ENCODE measurements around the gene HOXB6.

Gene HOXB6

DNA sequence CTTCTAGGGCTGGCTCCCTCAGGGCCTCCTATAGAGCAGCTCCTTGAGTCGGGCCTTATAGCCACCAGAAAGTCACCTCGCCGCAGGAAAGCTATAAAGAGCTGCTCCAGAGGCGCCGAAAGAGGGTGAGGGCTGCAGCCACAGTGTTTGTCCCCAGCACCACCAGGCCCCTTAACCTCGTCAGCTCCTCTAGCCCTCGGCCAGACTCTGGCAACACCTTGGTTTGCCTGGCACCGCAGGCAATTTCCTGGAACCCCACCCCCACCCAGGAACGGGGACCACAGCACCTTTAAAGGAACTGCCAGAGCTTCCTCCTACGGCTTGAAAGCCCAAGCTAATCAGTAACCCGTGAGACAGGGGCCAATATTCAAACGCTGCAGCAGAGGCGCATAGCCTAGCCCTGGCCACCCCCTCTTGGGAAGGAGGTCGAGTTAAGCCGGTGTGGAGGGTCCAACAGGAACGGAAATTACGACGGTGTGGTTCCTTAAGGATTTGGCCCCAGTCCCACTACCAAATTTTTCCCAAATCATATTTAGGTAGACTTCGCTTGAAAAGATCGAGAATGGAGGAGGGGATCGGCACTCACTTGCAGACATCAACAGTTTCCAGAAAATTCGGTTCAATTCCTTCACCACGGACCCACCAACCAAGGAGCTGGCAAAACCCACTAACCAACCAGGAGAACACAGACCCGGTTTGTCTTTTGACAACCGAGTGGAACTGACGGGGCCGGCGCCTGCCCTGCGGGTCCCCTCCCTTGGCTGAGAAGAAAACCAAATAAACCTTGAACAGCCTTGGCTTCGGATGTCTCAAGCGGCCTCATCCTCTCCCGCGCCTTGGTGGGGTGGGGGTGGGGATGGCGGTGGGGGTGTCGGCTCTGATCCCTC lies 3.0 kb downstream of the HOXB6 start:
- WGBS (ENCODE audit: insufficient coverage): 59% methylated on average over 28 of the region's 35 CpGs
- DNase-seq: no peak
- POLR2A ChIA-PET: interaction anchor here (0.6 kb wide), 1 partner anchor 250 kb away, joined by 3 read pairs; no protein-coding TSS in a partner anchor
- peaks cover 0 to 53% (median 25%) of the 10 kb centered on the region in 4 experiments for H3K4me1 ChIP-seq (ENCODE audit: control extremely low read depth in 1 of 4, control insufficient read depth in 4 of 4, insufficient read depth in 4 of 4, low read length in 3 of 4)
- CTCF ChIA-PET: interaction anchor here (0.6 to 2.0 kb wide), 7 partner anchors 8 to 338 kb away, joined by 3 to 7 read pairs (median 3); partner anchors contain the start of gene HOXB7
- peak overlapping the region in 2 of 7 experiments; percentile 20 to 57 for H3K4me3 ChIP-seq (ENCODE audit: control insufficient read depth in 1 of 7, extremely low read depth in 1 of 7, insufficient read depth in 4 of 7, low read depth in 2 of 7, low read length in 6 of 7)
- H3K27ac ChIP-seq (ENCODE audit: insufficient read depth in 1 of 2, low read depth in 1 of 2, low read length in 2 of 2, poor library complexity in 1 of 2, severe bottlenecking in 2 of 2): no peak overlapping the region
- H3K36me3 ChIP-seq (ENCODE audit: control insufficient read depth in 4 of 4, insufficient read depth in 4 of 4, low read length in 3 of 4): no peaks in the 10 kb centered on the region
- H3K27me3 ChIP-seq (replicated peaks in 2 of 5; ENCODE audit: control insufficient read depth in 4 of 5, insufficient read depth in 5 of 5, low read length in 4 of 5): peaks cover 2 to 73% (median 23%) of the 10 kb centered on the region in 5 experiments
- H3K9me3 ChIP-seq (ENCODE audit: control extremely low read depth in 1 of 5, control insufficient read depth in 4 of 5, insufficient read depth in 2 of 5, low read depth in 1 of 5, low read length in 4 of 5): no peaks in the 10 kb centered on the region

DNA sequence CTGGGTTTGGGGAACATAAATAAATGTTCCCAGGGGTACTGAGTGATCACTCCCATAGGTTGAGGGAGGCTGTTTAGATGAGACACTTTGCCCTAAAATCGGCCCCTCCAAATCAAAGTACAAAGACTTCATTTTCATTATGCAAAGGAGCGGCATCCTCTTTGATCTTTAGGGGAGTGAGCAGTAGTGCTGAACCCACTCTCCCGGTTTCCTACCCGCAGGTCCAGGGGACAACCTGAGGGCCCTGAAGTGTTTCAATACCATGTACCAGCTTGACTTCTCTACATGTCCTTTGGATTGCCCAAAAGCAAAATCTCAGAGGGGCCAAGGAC lies 3.6 kb downstream of the HOXB6 start:
- DNase-seq: no peak
- Histone ChIP-seq H3K4me3 (ENCODE audit: control insufficient read depth in 1 of 7, extremely low read depth in 1 of 7, insufficient read depth in 4 of 7, low read depth in 2 of 7, low read length in 6 of 7) (no peak overlapping the region), H3K9me3 (ENCODE audit: control extremely low read depth in 1 of 5, control insufficient read depth in 4 of 5, insufficient read depth in 2 of 5, low read depth in 1 of 5, low read length in 4 of 5) (no peaks in the 10 kb centered on the region), H3K4me1 (ENCODE audit: control extremely low read depth in 1 of 4, control insufficient read depth in 4 of 4, insufficient read depth in 4 of 4, low read length in 3 of 4) (peaks cover 0 to 59% (median 28%) of the 10 kb centered on the region in 4 experiments), H3K27me3 (replicated peaks in 2 of 5; ENCODE audit: control insufficient read depth in 4 of 5, insufficient read depth in 5 of 5, low read length in 4 of 5) (peaks cover 0 to 68% (median 21%) of the 10 kb centered on the region in 5 experiments), H3K36me3 (ENCODE audit: control insufficient read depth in 4 of 4, insufficient read depth in 4 of 4, low read length in 3 of 4) (no peaks in the 10 kb centered on the region), H3K27ac (ENCODE audit: insufficient read depth in 1 of 2, low read depth in 1 of 2, low read length in 2 of 2, poor library complexity in 1 of 2, severe bottlenecking in 2 of 2) (no peak overlapping the region)
- 100% methylated on average over 4 of the region's 4 CpGs for WGBS (ENCODE audit: insufficient coverage)
- CTCF ChIA-PET: interaction anchor here (0.7 to 2.0 kb wide), 6 partner anchors 9 to 338 kb away, joined by 3 to 7 read pairs (median 3); partner anchors contain the start of gene HOXB7
- POLR2A ChIA-PET: no interaction called here

DNA sequence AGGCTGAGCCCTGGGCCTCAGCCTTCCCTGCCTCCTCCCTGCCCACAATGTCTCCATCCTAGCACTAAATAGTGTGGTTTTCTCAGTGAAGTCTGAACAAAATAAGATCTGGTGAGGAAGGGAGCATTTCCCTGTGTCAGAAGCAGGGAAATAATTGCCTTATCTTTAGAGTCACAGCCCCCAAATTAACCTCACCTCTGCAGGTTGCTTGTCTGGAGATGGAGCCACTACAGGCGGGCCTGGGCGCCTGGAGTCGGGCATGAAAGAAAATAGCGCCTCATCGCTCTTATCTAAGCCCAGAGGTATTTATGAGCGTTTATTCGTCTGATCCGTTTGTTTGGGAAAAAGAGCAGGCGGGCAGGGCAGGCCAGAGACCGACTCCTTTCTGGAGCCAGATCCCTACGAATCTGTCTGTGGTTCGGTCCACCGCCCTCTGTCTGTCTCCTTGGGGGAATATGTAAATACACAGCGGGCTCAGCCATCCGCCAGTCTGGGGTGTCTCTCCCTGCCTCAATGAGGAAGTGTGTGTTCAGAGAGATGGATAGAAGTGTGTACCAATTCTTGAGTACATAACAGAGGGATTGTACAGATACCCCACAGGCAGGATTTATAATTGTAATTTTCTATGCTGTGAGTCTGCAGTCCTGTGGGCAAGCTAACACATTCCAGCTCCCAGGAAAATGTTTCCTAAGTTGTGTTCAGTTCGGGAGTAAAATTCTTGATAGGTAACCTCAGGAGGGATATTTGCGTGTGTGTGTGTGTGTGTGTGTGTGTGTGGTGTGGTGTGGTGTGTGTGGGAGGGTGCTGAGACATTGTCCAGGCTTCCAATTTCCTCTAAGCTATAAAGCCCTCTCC lies 4.3 kb downstream of the HOXB6 start:
- Histone ChIP-seq H3K27ac (ENCODE audit: insufficient read depth in 1 of 2, low read depth in 1 of 2, low read length in 2 of 2, poor library complexity in 1 of 2, severe bottlenecking in 2 of 2) (no peak overlapping the region), H3K27me3 (replicated peaks in 2 of 5; ENCODE audit: control insufficient read depth in 4 of 5, insufficient read depth in 5 of 5, low read length in 4 of 5) (peaks cover 0 to 65% (median 21%) of the 10 kb centered on the region in 5 experiments), H3K9me3 (ENCODE audit: control extremely low read depth in 1 of 5, control insufficient read depth in 4 of 5, insufficient read depth in 2 of 5, low read depth in 1 of 5, low read length in 4 of 5) (no peaks in the 10 kb centered on the region), H3K4me1 (ENCODE audit: control extremely low read depth in 1 of 4, control insufficient read depth in 4 of 4, insufficient read depth in 4 of 4, low read length in 3 of 4) (peaks cover 0 to 65% (median 31%) of the 10 kb centered on the region in 4 experiments), H3K36me3 (ENCODE audit: control insufficient read depth in 4 of 4, insufficient read depth in 4 of 4, low read length in 3 of 4) (peaks cover 0 to under 1% (median 0%) of the 10 kb centered on the region in 4 experiments), H3K4me3 (ENCODE audit: control insufficient read depth in 1 of 7, extremely low read depth in 1 of 7, insufficient read depth in 4 of 7, low read depth in 2 of 7, low read length in 6 of 7) (no peak overlapping the region)
- WGBS (ENCODE audit: insufficient coverage): 96% methylated on average over 8 of the region's 17 CpGs
- DNase-seq: no peak
- ChIA-PET CTCF (interaction anchor here (0.8 to 2.3 kb wide), 6 partner anchors 9 to 264 kb away, joined by 3 to 7 read pairs (median 4); partner anchors contain the start of gene HOXB7), POLR2A (no interaction called here)

DNA sequence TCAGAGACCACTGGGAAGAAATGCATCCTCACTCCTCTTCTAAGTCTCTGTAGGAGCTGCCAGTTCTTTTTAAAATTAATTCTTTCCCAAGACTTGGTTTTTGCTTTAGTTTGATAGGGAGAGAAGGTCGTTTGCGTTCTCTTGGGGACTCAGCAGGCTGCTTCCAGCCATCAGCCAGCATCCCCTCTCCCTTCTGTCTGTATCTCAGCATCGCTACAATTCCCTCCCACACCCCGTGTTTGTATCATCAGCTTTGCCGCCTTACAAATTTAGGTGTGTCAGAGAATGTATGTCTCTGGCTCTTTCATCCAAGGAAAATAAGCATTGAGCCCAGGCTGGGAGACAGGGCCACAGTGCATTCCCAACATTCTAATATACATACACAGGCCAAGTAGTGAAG lies 5.4 kb downstream of the HOXB6 start:
- WGBS (ENCODE audit: insufficient coverage): no CpG with 5 or more reads among the region's 5 CpGs
- H3K36me3 ChIP-seq (ENCODE audit: control insufficient read depth in 4 of 4, insufficient read depth in 4 of 4, low read length in 3 of 4): peaks cover 0 to 3% (median 0%) of the 10 kb centered on the region in 4 experiments
- ChIA-PET POLR2A (no interaction called here), CTCF (interaction anchor here (0.9 to 2.3 kb wide), 8 partner anchors 7 to 337 kb away, joined by 3 to 8 read pairs (median 4); no protein-coding TSS in a partner anchor)
- H3K4me1 ChIP-seq (ENCODE audit: control extremely low read depth in 1 of 4, control insufficient read depth in 4 of 4, insufficient read depth in 4 of 4, low read length in 3 of 4): peaks cover 0 to 67% (median 31%) of the 10 kb centered on the region in 4 experiments
- H3K27me3 ChIP-seq (replicated peaks in 2 of 5; ENCODE audit: control insufficient read depth in 4 of 5, insufficient read depth in 5 of 5, low read length in 4 of 5): peaks cover 0 to 58% (median 21%) of the 10 kb centered on the region in 5 experiments
- H3K9me3 ChIP-seq (ENCODE audit: control extremely low read depth in 1 of 5, control insufficient read depth in 4 of 5, insufficient read depth in 2 of 5, low read depth in 1 of 5, low read length in 4 of 5): no peaks in the 10 kb centered on the region
- H3K27ac ChIP-seq (ENCODE audit: insufficient read depth in 1 of 2, low read depth in 1 of 2, low read length in 2 of 2, poor library complexity in 1 of 2, severe bottlenecking in 2 of 2): no peak overlapping the region
- H3K4me3 ChIP-seq (ENCODE audit: control insufficient read depth in 1 of 7, extremely low read depth in 1 of 7, insufficient read depth in 4 of 7, low read depth in 2 of 7, low read length in 6 of 7): no peak overlapping the region
- DNase-seq: no peak

DNA sequence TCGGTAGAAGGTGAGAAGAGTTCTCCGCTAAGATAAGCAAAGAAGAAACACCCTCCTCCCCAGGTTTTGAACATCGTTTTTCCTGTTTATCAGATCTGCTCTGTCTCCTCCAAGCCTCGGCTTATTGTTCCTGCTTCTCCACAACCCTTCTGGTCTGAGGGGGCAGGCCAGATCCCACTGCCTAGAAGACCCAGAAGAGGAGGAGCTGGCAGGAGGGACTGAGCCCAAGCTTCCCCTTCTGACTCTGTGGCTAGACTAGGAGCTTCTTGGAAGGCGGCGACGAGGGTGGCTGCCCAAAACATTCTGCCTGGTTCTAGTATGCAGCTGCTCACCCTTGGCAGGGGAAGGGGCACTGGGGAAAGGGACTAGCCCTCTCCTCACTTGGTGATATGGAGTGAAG lies 6.0 kb downstream of the HOXB6 start:
- Histone ChIP-seq H3K9me3 (ENCODE audit: control extremely low read depth in 1 of 5, control insufficient read depth in 4 of 5, insufficient read depth in 2 of 5, low read depth in 1 of 5, low read length in 4 of 5) (no peaks in the 10 kb centered on the region), H3K27me3 (replicated peaks in 2 of 5; ENCODE audit: control insufficient read depth in 4 of 5, insufficient read depth in 5 of 5, low read length in 4 of 5) (peaks cover 0 to 53% (median 21%) of the 10 kb centered on the region in 5 experiments), H3K4me3 (ENCODE audit: control insufficient read depth in 1 of 7, extremely low read depth in 1 of 7, insufficient read depth in 4 of 7, low read depth in 2 of 7, low read length in 6 of 7) (peak overlapping the region in 3 of 7 experiments; percentile 71 to 82 (median 80)), H3K27ac (ENCODE audit: insufficient read depth in 1 of 2, low read depth in 1 of 2, low read length in 2 of 2, poor library complexity in 1 of 2, severe bottlenecking in 2 of 2) (no peak overlapping the region), H3K4me1 (ENCODE audit: control extremely low read depth in 1 of 4, control insufficient read depth in 4 of 4, insufficient read depth in 4 of 4, low read length in 3 of 4) (peaks cover 0 to 66% (median 34%) of the 10 kb centered on the region in 4 experiments), H3K36me3 (ENCODE audit: control insufficient read depth in 4 of 4, insufficient read depth in 4 of 4, low read length in 3 of 4) (peaks cover 0 to 3% (median 0%) of the 10 kb centered on the region in 4 experiments)
- ChIA-PET CTCF (interaction anchor here (0.8 to 2.3 kb wide), 9 partner anchors 8 to 336 kb away, joined by 3 to 8 read pairs (median 4); no protein-coding TSS in a partner anchor), POLR2A (no interaction called here)
- DNase-seq: no peak
- 80% methylated on average over 1 of the region's 7 CpGs for WGBS (ENCODE audit: insufficient coverage)

DNA sequence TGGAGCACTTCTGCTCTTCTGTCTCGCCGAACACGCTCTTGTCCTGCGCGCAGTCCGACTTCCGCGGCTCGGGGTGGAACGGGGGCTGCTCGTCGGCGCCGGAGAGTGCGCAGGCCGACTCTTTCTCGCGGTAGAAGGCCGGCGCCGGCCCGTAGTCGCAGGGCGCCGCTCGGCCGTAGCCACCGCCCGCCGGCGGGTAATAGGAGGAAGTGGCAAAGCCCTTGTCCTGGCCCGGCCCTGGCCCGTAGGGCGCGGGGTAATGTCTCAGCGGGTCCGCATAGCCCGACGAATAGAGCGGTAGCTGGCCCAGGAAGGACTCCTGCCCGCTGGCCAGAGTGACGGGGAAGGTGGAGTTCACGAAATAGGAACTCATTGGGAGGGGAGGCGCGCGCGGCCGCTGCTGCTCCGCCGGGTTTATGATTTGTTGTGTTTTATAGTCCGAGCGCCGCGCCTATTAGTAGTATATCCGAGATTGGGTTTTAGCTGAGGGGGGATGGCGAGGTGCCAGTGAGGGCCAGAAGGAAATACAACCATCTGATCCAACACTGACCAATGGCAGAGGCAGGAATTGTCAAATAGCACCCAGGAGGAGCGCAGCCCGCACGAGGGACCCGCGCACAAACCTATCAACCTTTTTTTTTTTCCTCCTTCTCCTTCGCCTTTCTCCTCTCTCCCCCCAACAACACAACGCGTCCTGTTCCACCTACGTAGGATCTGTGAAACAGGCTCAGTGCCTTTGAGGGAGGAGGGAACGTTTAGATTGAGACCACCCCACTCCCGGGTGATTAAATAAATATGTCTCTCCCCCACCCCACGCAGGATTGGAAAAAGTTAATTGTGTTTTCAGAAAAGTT lies 6.8 kb downstream of the HOXB6 start:
- WGBS (ENCODE audit: insufficient coverage): 0% methylated on average over 34 of the region's 68 CpGs
- Histone ChIP-seq H3K9me3 (ENCODE audit: control extremely low read depth in 1 of 5, control insufficient read depth in 4 of 5, insufficient read depth in 2 of 5, low read depth in 1 of 5, low read length in 4 of 5) (no peaks in the 10 kb centered on the region), H3K4me1 (ENCODE audit: control extremely low read depth in 1 of 4, control insufficient read depth in 4 of 4, insufficient read depth in 4 of 4, low read length in 3 of 4) (peaks cover 0 to 65% (median 38%) of the 10 kb centered on the region in 4 experiments), H3K36me3 (ENCODE audit: control insufficient read depth in 4 of 4, insufficient read depth in 4 of 4, low read length in 3 of 4) (peaks cover 0 to 3% (median 0%) of the 10 kb centered on the region in 4 experiments), H3K27ac (ENCODE audit: insufficient read depth in 1 of 2, low read depth in 1 of 2, low read length in 2 of 2, poor library complexity in 1 of 2, severe bottlenecking in 2 of 2) (peak overlapping the region in 1 of 2 experiments; percentile 34), H3K27me3 (replicated peaks in 2 of 5; ENCODE audit: control insufficient read depth in 4 of 5, insufficient read depth in 5 of 5, low read length in 4 of 5) (peaks cover 0 to 50% (median 21%) of the 10 kb centered on the region in 5 experiments), H3K4me3 (ENCODE audit: control insufficient read depth in 1 of 7, extremely low read depth in 1 of 7, insufficient read depth in 4 of 7, low read depth in 2 of 7, low read length in 6 of 7) (peak overlapping the region; percentile 53 to 82 (median 71))
- DNase-seq: peak in 2 of 3 donors; percentile 69 to 83
- POLR2A ChIA-PET: interaction anchor here (2.2 kb wide), 1 partner anchor 10 kb away, joined by 7 read pairs; no protein-coding TSS in a partner anchor
- CTCF ChIA-PET: interaction anchor here (0.8 to 2.0 kb wide), 8 partner anchors 9 to 335 kb away, joined by 3 to 8 read pairs (median 4); no protein-coding TSS in a partner anchor

All from common myeloid progenitor, CD34-positive (primary cell).